Trophoblast cell (in vitro differentiated cells and primary cell): ENCODE data around the gene DNMT3A.

Experiments used
- DNase-seq, 2 donors: peaks; one replicate each; pipeline ENCODE4 v3.0.0-alpha.2; 2016
- H2AFZ ChIP-seq: 2 replicates; pipeline ENCODE4 v1.6.1; 2013; ENCODE audit warnings: low read length, moderate library complexity, mild to moderate bottlenecking; ENCODE audit not compliant: insufficient read depth, poor library complexity
- H2AK5ac ChIP-seq: 2 replicates; pipeline ENCODE4 v1.6.1; 2013; ENCODE audit warnings: mild to moderate bottlenecking, low read length
- H2BK120ac ChIP-seq: 2 replicates; pipeline ENCODE4 v1.6.1; 2013; ENCODE audit warnings: low read length, mild to moderate bottlenecking, moderate library complexity; ENCODE audit not compliant: insufficient read depth, poor library complexity
- H2BK12ac ChIP-seq: 2 replicates; pipeline ENCODE4 v1.6.1; 2013; ENCODE audit warnings: mild to moderate bottlenecking, low read length, moderate library complexity
- H2BK5ac ChIP-seq: 2 replicates; pipeline ENCODE4 v1.6.1; 2013; ENCODE audit warnings: low read length, low read depth, moderate library complexity, mild to moderate bottlenecking; ENCODE audit not compliant: poor library complexity
- H3K14ac ChIP-seq: 2 replicates; pipeline ENCODE4 v1.6.1; 2013; ENCODE audit warnings: mild to moderate bottlenecking, low read length
- H3K18ac ChIP-seq: 2 replicates; pipeline ENCODE4 v1.6.1; 2013; ENCODE audit warnings: mild to moderate bottlenecking, low read length
- H3K23ac ChIP-seq: 2 replicates; pipeline ENCODE4 v1.6.1; 2013; ENCODE audit warnings: low read length
- H3K27ac ChIP-seq: 2 replicates; pipeline ENCODE4 v1.5.1; 2013; ENCODE audit warnings: low read depth, mild to moderate bottlenecking, inconsistent platforms, low read length, moderate library complexity
- H3K27me3 ChIP-seq: 2 replicates; pipeline ENCODE4 v1.6.1; 2013; ENCODE audit warnings: inconsistent platforms, mild to moderate bottlenecking, low read length, moderate library complexity; ENCODE audit not compliant: insufficient read depth
- H3K36me3 ChIP-seq, 2 experiments: 1 replicate in 1 of 2; 2 replicates in 1 of 2; pipeline ENCODE4 v1.6.1; 2013; ENCODE audit warnings: low read length in 2 of 2, mild to moderate bottlenecking in 2 of 2, moderate library complexity in 1 of 2; ENCODE audit not compliant: insufficient read depth in 2 of 2, control insufficient read depth in 1 of 2
- H3K4ac ChIP-seq: 2 replicates; pipeline ENCODE4 v1.6.1; 2013; ENCODE audit warnings: low read depth, mild to moderate bottlenecking, low read length, moderate library complexity
- H3K4me1 ChIP-seq, 2 experiments: 1 replicate in 1 of 2; 2 replicates in 1 of 2; pipeline ENCODE4 v1.6.1; 2013; ENCODE audit warnings: low read length in 2 of 2, mild to moderate bottlenecking in 2 of 2, moderate library complexity in 1 of 2; ENCODE audit not compliant: insufficient read depth in 2 of 2, control insufficient read depth in 1 of 2
- H3K4me2 ChIP-seq: 2 replicates; pipeline ENCODE4 v1.6.1; 2013; ENCODE audit warnings: inconsistent platforms, mild to moderate bottlenecking, low read length, moderate library complexity
- H3K4me3 ChIP-seq: 2 replicates; pipeline ENCODE4 v1.5.1; 2013; ENCODE audit warnings: mild to moderate bottlenecking, low read depth, low read length, inconsistent platforms
- H3K79me1 ChIP-seq: one replicate; pipeline ENCODE4 v1.6.1; 2013; ENCODE audit warnings: low read length
- H3K79me2 ChIP-seq: 2 replicates; pipeline ENCODE4 v1.6.1; 2013; ENCODE audit warnings: low read length, mild to moderate bottlenecking; ENCODE audit not compliant: control insufficient read depth, insufficient read depth, poor library complexity
- H3K9ac ChIP-seq: 2 replicates; pipeline ENCODE4 v1.6.1; 2013; ENCODE audit warnings: mild to moderate bottlenecking, low read length
- H3K9me3 ChIP-seq: 2 replicates; pipeline ENCODE4 v1.6.1; 2013; ENCODE audit warnings: low read depth, mild to moderate bottlenecking, control low read depth, inconsistent platforms, low read length; ENCODE audit not compliant: insufficient read depth
- H4K12ac ChIP-seq: 2 replicates; pipeline ENCODE4 v1.6.1; 2013; ENCODE audit warnings: low read depth, mild to moderate bottlenecking, low read length, moderate library complexity
- H4K8ac ChIP-seq: 2 replicates; pipeline ENCODE4 v1.6.1; 2013; ENCODE audit warnings: low read depth, mild to moderate bottlenecking, low read length, moderate library complexity
- H4K91ac ChIP-seq: one replicate; pipeline ENCODE4 v1.6.1; 2013; ENCODE audit warnings: low read depth, mild to moderate bottlenecking, low read length, moderate library complexity
- WGBS: extraction: QIAGEN DNeasy Blood & Tissue Kit; methylation state at CpG from one replicate; pipeline ENCODE4 v1.1.7; 2013; ENCODE audit warnings: missing lambda C conversion rate; ENCODE audit not compliant: insufficient read length, insufficient coverage; ENCODE audit errors: extremely low coverage; 5-methylcytosine and 5-hydroxymethylcytosine counted together

Gene DNMT3A

DNA sequence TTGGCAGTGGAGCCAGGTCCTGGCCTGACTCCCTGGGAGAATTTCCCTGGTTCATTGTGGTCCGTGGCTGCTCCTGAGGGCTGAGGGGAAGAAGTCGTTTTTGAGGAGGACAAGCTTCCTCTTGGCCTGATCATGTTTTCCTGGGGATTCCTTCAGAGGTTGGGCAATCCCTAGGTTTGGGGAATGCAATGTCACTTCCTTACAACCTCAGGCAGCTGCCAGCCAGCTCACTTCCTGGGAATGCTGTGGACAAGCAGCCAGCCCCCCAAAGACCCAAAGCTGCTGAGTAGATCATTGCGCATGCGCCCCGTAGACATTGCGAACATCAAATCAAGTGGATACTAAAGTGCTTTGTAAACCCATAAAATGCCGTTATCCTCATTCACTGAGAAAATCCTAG, 7.7 kb upstream of the DNMT3A start:
- H4K8ac ChIP-seq, result no peak overlapping the region
- no peak overlapping the region for H3K18ac ChIP-seq
- H2BK12ac ChIP-seq, result no peak overlapping the region
- no peak overlapping the region for H2AK5ac ChIP-seq
- peaks cover 2 to 5% of the 10 kb centered on the region in 2 experiments for H3K4me1 ChIP-seq
- no peak overlapping the region for H3K4me2 ChIP-seq
- no peak overlapping the region for H3K23ac ChIP-seq
- H3K4ac ChIP-seq, result no peak overlapping the region
- H3K79me1 ChIP-seq, result no peaks in the 10 kb centered on the region
- H3K4me3 ChIP-seq, result no peak overlapping the region
- no peak overlapping the region for H4K12ac ChIP-seq
- no peak overlapping the region for H3K9ac ChIP-seq
- H3K36me3 ChIP-seq, result no peaks in the 10 kb centered on the region
- H3K14ac ChIP-seq, result no peak overlapping the region
- no peak for DNase-seq
- H3K79me2 ChIP-seq, result peaks cover 2% of the 10 kb centered on the region
- peak overlapping the region; percentile 42 for H4K91ac ChIP-seq
- no CpG with 5 or more reads among the region's 7 CpGs for WGBS
- H2AFZ ChIP-seq, result peak overlapping the region; percentile 48
- H3K27ac ChIP-seq, result no peak overlapping the region
- H2BK120ac ChIP-seq, result peak overlapping the region; percentile 40
- H3K27me3 ChIP-seq, result no peaks in the 10 kb centered on the region
- no peak overlapping the region for H2BK5ac ChIP-seq
- peaks cover 1% of the 10 kb centered on the region for H3K9me3 ChIP-seq

DNA sequence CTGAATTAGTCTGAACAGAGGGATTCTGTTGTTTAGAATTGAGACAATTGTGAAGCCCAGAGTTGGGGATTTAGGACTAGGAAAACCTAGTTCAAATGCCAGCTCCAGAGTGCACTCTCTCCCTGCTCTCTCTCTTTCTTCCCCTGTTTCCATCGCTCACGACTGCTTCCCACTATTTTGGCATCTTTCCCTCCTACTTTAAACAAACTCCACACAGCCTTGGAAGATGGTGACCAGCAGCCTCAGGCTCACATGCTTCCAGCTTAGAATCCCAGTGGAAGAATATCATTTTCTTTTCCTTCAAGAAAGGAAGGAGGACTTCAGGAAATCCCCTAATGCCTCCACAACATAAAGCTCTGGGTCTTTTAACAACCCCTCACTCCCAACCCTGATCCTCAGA, 6.1 kb upstream of the DNMT3A start:
- Histone ChIP-seq H3K4ac (no peak overlapping the region), H3K9ac (no peak overlapping the region), H3K4me3 (no peak overlapping the region), H2AK5ac (no peak overlapping the region), H3K27ac (no peak overlapping the region), H4K12ac (no peak overlapping the region), H3K4me2 (no peak overlapping the region), H3K27me3 (no peaks in the 10 kb centered on the region), H3K4me1 (peaks cover 2 to 5% of the 10 kb centered on the region in 2 experiments), H3K79me1 (no peaks in the 10 kb centered on the region), H2AFZ (no peak overlapping the region), H3K23ac (no peak overlapping the region), H3K9me3 (peaks cover 1% of the 10 kb centered on the region), H2BK120ac (no peak overlapping the region), H2BK12ac (no peak overlapping the region), H3K79me2 (peaks cover 2% of the 10 kb centered on the region), H4K8ac (no peak overlapping the region), H3K18ac (no peak overlapping the region), H4K91ac (no peak overlapping the region), H3K36me3 (no peaks in the 10 kb centered on the region), H3K14ac (no peak overlapping the region), H2BK5ac (no peak overlapping the region)
- DNase-seq, result no peak
- WGBS, result 100% methylated on average over 1 of the region's 2 CpGs

DNA sequence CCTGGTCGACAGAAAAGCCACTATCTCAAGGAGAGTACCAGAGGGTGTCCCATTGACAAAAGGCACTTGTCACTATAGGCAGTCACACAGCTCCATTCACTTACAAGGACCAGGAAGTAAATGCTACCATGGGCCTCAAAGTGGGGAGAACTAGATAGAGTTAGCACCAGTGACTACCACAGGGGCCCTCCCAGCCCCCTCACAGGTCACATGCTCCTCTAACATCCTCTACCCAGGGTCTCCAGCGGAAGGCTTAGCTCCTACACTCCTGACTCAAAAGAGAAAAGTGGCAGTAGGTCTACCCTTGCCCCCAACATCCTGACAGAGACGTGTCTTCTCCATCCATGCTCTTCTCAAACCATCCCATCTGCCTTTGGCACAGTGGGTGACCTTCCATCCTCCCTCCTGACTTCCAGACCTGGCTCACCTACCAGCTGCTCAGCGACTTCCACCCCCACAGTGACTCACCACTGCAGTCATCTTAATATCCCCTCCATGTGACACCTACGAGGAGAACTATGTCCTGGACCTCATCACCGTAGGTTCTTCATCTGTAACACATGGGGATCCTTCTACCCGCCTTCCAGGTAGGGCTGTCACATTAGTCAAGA, 5.6 kb upstream of the DNMT3A start:
- peak in 1 of 2 donors; percentile 18 for DNase-seq
- Histone ChIP-seq H3K79me2 (peaks cover 2% of the 10 kb centered on the region), H2AK5ac (no peak overlapping the region), H3K9me3 (peaks cover 1% of the 10 kb centered on the region), H3K9ac (no peak overlapping the region), H2BK5ac (no peak overlapping the region), H3K4ac (no peak overlapping the region), H3K27ac (no peak overlapping the region), H2AFZ (no peak overlapping the region), H4K12ac (no peak overlapping the region), H4K8ac (no peak overlapping the region), H3K18ac (no peak overlapping the region), H3K23ac (no peak overlapping the region), H3K4me3 (no peak overlapping the region), H3K79me1 (no peaks in the 10 kb centered on the region), H2BK120ac (no peak overlapping the region), H3K36me3 (no peaks in the 10 kb centered on the region), H3K4me1 (peaks cover 5% of the 10 kb centered on the region in 2 experiments), H2BK12ac (no peak overlapping the region), H3K27me3 (no peaks in the 10 kb centered on the region), H4K91ac (no peak overlapping the region), H3K14ac (no peak overlapping the region), H3K4me2 (no peak overlapping the region)
- WGBS, result no CpG with 5 or more reads among the region's 7 CpGs

DNA sequence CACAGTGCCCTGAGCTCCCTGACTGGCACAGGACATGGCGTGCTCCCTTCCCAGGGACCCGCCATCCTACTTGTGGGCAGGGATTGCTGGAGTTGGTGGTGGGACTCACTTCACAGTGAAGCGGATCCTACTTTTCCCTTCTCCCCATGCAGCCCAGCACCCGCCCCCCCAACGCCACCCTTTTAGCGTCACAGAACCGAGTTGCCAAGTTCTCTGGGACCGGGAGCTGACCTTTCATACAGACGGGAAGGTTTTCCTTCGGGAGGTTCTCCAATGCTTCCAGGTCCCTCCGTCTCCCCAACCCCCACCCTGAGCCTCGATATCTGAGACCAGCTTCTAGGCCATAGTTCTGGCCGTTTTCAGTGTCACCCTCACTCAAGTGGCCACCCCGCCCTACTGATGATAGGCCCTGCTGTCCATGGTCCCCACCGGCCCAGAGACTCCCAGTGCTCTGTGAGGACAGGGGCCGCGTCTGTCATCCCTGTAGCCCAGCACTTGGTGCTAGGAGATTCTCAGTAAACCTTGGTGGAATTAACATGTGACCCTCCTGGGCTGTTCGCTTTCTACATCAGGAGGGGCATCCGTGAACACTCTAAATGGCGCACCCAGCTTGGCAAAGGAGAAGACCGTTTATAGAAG, 1.6 kb upstream of the DNMT3A start:
- Histone ChIP-seq H3K23ac (no peak overlapping the region), H3K27me3 (no peaks in the 10 kb centered on the region), H3K9me3 (peaks cover 1% of the 10 kb centered on the region), H4K12ac (no peak overlapping the region), H4K91ac (no peak overlapping the region), H2AFZ (no peak overlapping the region), H2BK120ac (no peak overlapping the region), H3K18ac (no peak overlapping the region), H3K27ac (no peak overlapping the region), H3K9ac (no peak overlapping the region), H2BK5ac (no peak overlapping the region), H3K4me2 (no peak overlapping the region), H3K79me1 (no peaks in the 10 kb centered on the region), H3K4ac (no peak overlapping the region), H3K4me3 (no peak overlapping the region), H4K8ac (no peak overlapping the region), H3K36me3 (no peaks in the 10 kb centered on the region), H2AK5ac (no peak overlapping the region), H2BK12ac (no peak overlapping the region), H3K4me1 (peaks cover 5 to 6% of the 10 kb centered on the region in 2 experiments), H3K14ac (no peak overlapping the region), H3K79me2 (no peaks in the 10 kb centered on the region)
- no peak for DNase-seq
- no CpG with 5 or more reads among the region's 21 CpGs for WGBS
